Heart left ventricle (tissue), 13 donors: ENCODE data around the gene KPNA6.

ENCODE experiments used
- POLR2A ChIP-seq, 2 donors: fragments of 450-650 bp; IDR thresholded peaks; one replicate each; pipeline ENCODE4 v1.6.1; 2017; ENCODE audit warnings: antibody characterized with exemption in 2 of 2, mild to moderate bottlenecking in 2 of 2, moderate library complexity in 2 of 2
- TF ChIP-seq, protein P1 (sequence below), 12 donors: fragments of 200-600 bp; sonication (generic) in 4 of 12; IDR thresholded peaks; one replicate each; pipeline versions ENCODE4 v1.5.0 to v1.8.0; 2018 to 2022; ENCODE audit warnings: antibody characterized with exemption in 12 of 12, mild to moderate bottlenecking in 5 of 12
- donor health status: ischemic (EF 13 %, LVEDD 7.1; RV severe dilation, severe dysfunction).
- donor health status: DM: no; HTN: yes; CAD: no.
- donor health status: DM: no; HTN: no; CAD: no.
- donor health status: ischemic (EF 25% LVEDD 6.9; RV normal size, moderate dysfunction).
- donor health status: ischemic (EF 25% LVEDD 5.7; RV mildly dilated, moderate dysfunction).
- donor health status: ischemic (EF 35%, LVEDD 5.7; RV mildly dilated, moderate dysfunction).
- donor health status: nonischemic (EF 11% LVEDD 7.7; RV severe dilation, severe dysfunction).
- donor health status: DM: yes; HTN: yes; CAD: no.
- donor health status: PGD.
- donor health status: ischemic (EF 29% LVEDD 5.4; RV normal size, mild dysfunction).
- donor health status: nonischemic (EF 23%, LVEDD 6.1; RV moderate dilation, normal function).

DNA sequence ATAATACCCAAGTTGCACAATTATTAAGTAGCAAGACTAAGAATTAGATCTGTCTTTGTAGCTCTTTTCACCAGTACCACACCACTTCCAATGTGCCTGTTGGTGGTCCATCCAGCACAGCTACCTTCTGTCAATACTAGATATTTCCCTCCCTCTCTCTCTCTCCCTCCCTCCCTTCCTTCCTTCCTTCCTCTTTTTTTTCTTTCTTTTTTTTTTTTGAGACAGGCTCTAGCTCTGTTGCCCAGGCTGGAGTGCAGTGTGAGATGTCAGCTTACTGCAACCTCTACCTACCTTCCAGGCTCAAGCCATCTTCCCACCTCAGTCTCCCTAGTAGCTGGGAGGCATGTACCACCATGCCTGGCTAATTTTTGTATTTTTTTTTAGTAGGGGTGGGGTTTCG is 21.1 kb downstream of the KPNA6 start:
- TF ChIP-seq, protein P1, sequence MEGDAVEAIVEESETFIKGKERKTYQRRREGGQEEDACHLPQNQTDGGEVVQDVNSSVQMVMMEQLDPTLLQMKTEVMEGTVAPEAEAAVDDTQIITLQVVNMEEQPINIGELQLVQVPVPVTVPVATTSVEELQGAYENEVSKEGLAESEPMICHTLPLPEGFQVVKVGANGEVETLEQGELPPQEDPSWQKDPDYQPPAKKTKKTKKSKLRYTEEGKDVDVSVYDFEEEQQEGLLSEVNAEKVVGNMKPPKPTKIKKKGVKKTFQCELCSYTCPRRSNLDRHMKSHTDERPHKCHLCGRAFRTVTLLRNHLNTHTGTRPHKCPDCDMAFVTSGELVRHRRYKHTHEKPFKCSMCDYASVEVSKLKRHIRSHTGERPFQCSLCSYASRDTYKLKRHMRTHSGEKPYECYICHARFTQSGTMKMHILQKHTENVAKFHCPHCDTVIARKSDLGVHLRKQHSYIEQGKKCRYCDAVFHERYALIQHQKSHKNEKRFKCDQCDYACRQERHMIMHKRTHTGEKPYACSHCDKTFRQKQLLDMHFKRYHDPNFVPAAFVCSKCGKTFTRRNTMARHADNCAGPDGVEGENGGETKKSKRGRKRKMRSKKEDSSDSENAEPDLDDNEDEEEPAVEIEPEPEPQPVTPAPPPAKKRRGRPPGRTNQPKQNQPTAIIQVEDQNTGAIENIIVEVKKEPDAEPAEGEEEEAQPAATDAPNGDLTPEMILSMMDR (IDR thresholded peaks at IDR 0.05): no peak
- no peak for TF ChIP-seq POLR2A (IDR thresholded peaks at IDR 0.05)
